HG03196 (cell line): ENCODE data around the gene SLC38A6.

Experiments used
- ATAC-seq: cut with Tn5 transposase; IDR thresholded peaks from one replicate; pipeline ENCODE4 v1.9.1; 2021; ENCODE audit not compliant: unreplicated experiment

The SLC38A6 gene

DNA sequence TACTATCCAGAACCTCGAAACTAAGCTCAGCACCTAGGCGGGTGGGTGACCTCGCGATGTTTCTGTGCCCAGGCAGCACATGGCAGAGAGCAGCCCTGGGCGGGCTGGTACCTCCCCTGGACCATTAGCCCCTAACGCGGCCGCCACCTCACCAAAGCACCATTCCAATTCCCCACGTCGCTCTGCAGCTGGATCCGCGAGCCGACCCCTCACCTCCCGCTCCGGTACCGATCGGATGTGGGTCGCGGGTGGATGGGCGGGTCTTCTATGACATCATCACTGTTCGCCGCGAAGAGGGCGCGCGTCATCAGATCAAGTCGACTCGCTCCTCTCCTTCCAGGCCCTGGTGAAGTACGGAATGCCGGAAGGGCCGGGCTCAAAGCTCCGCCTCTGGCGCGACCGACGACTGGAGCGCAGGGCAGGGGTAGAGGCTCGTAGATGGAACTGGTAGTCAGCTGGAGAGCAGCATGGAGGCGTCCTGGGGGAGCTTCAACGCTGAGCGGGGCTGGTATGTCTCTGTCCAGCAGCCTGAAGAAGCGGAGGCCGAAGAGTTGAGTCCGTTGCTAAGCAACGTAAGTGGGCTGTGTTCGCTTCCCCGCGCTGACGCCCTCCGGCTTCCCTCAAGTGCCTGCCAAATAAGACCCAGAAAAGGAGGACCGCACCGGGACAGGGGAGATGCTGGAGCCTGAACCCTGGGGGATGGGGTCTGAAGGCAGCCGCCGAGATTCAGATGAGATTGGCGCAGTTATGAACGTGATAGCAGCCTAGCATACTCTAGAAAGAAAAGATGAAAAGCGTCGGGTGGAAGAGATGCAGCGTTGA, at the start of gene SLC38A6, which contains the start of gene TRMT5:
Gene SLC38A6, plus strand, starts transcription at position 435 of the 822 bp plus-strand sequence. Its CDS starts 33 bp downstream, at position 468.
Gene TRMT5, minus strand, starts transcription at position 269 of the 822 bp plus-strand sequence. Its CDS starts 106 bp downstream, at position 163.
- ATAC-seq = peak; percentile 82

GRCh38 chr14:60933920-60934655, 47.0 kb upstream of the SLC38A6 start:
- no peak for ATAC-seq

DNA sequence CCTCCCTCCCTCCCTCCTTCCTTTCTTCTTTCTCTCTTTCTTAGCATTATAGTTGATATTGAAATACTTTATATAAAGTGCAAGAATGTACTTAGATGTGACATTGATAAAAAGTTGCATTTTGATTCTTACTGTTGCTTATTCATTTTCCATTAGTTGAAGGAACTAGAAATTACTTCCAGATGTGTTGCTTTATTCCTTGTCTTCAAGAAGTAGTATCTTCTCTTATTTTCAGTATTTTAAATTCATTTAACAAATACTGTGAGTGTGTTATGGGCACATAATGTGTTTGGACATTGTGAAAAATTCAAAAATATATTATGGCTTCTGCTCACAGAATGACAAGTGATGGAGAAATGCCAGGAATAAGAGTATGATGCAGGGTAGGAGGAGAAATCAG, 45.7 kb upstream of the SLC38A6 start:
- ATAC-seq = no peak

GRCh38 chr14:60943637-60944032, 37.4 kb upstream of the SLC38A6 start:
- no peak for ATAC-seq

- no peak for ATAC-seq
Measured at GRCh38 chr14:60944204-60944603, 36.8 kb upstream of the SLC38A6 start.

DNA sequence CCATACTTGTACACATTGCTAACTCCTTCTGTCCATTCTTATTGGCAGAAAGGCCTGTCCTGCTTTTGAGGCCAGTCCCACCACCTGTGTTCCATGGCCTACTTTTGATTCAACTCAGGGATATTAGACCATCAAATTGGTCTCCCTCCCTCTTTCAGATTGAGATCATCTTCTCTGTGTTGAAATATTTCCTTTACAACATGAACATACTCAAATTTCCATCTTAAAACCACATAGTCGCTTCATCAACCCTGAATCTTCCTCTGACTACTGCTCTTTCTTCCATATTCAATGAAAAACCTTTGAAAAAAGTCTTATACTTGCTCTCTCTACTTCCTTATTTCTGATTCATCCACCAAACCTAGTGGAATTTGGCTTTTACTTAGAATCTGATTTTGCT, 35.1 kb upstream of the SLC38A6 start:
- no peak for ATAC-seq

DNA sequence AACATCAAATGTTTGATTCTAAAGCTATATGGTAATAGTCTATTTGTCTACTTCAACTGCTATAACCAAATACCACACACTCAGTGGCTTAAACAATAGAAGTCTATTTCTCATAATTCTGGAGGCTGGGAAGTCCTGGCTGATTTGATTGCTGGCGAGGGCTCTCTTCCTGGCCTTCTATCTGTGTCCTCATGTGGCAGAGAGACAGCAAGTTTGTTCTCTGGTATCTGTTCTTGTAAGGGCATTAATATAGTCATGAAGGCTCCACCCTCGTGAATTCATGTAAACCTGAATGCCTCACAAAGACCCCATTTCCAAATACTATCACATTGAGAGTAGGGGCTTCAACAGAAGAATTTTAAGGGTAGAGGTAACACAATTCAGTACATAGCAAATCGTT, 34.3 kb upstream of the SLC38A6 start:
- ATAC-seq = no peak

DNA sequence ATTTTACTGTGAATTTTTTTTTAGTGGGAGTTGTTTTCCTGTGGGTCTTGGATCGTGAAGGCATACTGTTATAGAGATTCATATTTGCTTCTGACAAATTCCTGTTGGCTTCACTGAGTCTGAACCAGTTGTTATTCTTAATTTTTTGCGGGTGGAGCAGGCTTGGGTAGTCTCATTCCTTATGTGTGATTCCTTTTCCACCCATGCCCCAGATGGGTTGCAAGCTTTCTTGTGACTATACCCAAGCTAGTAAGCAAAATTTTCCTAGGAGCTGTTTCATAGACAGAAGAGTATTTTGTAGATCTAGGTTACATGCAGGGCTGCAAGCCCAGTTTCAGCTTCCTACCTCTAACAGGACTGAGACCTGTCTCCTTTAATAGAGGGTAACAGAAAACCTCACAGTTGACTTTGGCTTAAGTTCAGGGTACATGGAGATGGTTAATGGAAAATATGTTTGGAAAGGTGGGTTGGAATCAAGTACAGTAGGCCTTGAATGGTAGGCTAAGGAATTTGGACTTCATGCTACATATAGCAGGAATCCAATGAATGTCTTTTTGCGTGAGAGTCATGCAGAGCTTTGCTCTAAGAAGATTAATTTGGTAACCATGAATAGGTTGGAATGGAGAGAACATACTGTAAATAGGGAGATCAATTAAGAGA, 29.1 kb upstream of the SLC38A6 start:
- ATAC-seq = no peak

DNA sequence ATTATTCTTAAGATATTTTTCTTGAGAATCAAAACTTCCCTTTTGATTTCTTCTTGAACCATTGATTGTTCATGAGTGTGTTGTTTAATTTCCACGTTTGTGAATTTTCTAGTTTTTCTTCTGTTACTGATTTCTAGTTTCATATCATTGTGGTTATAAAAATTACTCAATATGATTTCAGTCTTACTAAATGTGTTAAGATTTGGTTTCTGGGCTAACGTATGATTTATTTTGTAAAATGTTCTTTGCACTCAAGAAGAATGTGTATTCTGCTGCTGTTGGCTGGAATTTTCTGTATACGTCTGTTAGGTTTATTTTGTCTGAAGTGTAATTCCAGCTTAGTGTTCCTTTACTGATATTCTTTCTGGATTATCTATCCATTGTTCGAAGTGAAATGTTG, 24.8 kb upstream of the SLC38A6 start:
- no peak for ATAC-seq

DNA sequence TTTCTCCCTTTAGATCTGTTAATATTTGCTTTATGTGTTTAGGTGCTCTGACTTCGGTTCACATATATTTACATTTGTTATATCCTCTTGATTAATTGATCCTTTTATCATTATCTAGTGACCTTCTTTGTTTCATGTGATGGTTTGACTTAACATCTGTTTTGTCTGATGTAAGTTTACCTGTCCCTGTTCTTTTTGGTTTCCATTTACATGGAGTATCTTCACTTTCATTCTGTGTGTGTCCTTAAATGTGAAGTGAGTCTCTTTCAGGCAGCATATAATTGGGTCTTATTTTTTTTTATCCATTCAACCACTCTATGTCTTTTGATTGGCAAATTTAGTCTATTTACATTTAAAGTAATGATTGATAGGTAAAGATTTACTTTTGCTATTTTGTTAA, 24.4 kb upstream of the SLC38A6 start:
- no peak for ATAC-seq

GRCh38 chr14:60958146-60958545, 22.9 kb upstream of the SLC38A6 start:
- no peak for ATAC-seq

GRCh38 chr14:60963761-60964160, 17.3 kb upstream of the SLC38A6 start:
- ATAC-seq = no peak

DNA sequence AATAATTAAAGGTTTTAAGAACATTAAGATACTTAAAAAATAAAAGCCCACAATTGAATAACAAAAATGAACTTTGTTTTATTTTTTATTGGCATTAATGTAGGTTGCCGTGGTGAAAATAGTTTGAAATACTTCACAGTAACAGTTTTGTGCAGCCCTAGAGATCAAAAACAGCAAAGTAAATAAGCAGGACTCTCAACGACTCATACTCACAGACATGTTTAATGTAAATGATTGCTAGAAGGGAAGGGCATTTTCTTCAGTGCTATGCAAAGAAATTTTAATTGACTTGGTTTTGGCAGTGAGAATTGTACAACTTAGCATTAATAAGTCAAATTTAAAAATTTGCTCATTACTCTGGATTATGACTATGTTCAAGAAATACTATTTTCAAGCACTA, 16.1 kb upstream of the SLC38A6 start:
- no peak for ATAC-seq

DNA sequence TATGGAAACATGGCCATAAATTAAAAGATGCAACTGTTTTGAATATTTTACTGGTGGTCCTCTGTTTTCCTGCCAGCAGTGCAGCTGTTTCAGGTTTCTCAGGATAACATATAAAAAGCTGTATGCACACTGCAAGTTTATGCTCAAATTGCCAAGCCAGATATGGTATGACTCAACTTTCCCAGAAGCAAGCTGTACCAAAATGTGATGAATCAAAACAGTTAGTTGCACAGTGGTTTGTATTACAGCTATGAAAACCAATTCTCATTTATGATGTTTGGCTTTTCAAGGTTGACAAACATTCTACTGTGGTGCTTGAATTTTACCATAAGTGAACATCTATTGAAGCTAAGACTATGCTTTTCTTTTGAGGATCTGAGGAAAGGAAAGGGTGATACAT, 15.6 kb upstream of the SLC38A6 start:
- ATAC-seq = no peak

DNA sequence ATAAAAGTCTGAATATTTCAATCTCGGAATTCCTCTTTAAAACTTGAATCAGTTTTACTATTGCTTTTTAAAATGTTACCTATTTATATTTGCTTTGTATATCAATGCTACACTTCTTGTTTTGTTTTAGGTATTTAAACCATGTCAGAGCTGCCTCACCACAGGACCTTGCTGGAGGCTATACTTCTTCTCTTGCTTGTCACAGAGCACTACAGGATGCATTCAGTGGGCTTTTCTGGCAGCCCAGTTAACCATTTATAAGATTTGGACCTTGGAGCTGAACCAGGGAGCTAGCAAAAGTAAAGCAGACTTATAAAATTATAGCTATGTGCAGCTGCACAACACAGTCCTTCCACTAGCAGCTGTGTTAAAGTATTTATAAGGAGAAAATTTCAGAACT, 12.9 kb upstream of the SLC38A6 start:
- no peak for ATAC-seq

- no peak for ATAC-seq
Measured at GRCh38 chr14:60968671-60969070, 12.4 kb upstream of the SLC38A6 start.

- ATAC-seq = no peak
Measured at GRCh38 chr14:60970146-60970545, 10.9 kb upstream of the SLC38A6 start.

GRCh38 chr14:60971271-60971670, 9.8 kb upstream of the SLC38A6 start:
- no peak for ATAC-seq

GRCh38 chr14:60972295-60972694, 8.8 kb upstream of the SLC38A6 start:
- no peak for ATAC-seq

- ATAC-seq = no peak
Measured at GRCh38 chr14:60973070-60973469, 8.0 kb upstream of the SLC38A6 start.

DNA sequence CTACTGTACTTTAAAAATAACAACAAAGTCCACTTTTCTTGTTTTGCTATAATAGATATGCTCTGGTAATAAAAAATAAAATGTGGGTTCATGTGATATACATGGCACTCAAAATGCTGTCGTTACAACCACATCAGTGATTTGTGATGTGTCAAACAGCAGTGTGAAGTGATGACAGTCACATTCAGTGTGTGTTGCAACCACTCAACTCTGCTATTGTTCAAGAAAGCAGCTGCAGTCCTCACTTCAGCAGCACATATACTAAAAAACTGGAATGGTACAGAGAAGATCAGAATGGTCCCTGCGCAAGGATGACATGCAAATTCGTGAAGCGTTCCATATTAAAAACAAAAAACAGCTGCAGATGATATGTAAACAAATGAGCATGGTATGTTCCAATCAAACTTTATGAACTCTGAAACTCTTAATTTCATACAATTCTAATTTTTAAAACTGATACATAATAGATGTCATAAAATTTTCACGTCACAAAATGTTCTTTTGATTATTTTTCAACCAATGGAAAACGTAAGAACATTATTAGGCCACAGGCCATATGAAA, 6.9 kb upstream of the SLC38A6 start:
- no peak for ATAC-seq
